Measurements from ENCODE around the gene ATF6B. TPM values are rescaled to one million over a fixed set of nuclear protein-coding genes. Genes with fewer than 3 reads are reported as not detected.

The ATF6B gene
- total RNA-seq, 1 experiment from 2014 or later: 45.3 TPM

DNA sequence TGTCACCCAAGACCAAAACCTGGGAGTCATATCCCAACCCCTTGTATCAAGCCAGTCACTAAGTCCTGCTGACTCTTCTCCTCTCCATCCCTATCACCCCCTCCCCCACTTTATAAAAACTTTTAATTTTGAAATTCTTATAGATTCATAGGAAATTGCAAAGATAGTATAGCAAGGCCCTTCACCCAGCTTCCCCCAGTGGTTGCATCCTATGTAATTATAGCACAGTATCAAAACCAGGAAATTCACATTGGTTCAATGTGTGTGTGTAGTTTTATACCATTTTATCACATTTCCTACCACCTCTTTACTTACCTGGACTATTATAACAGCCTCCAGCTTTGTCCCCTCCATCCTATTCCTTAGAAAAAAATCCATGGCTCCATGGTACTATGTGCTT is 30.0 kb upstream of the ATF6B start:
- H3K4ac ChIP-seq (ENCODE audit: low read depth, low read length): no peak overlapping the region
- no peak overlapping the region for H2AFZ ChIP-seq (ENCODE audit: low read length)
- H3K27ac ChIP-seq (ENCODE audit: insufficient read length, low read depth, low read length): no peak overlapping the region
- no peaks in the 10 kb centered on the region for H4K20me1 ChIP-seq (ENCODE audit: control insufficient read depth, insufficient read depth, insufficient read length)
- no peaks in the 10 kb centered on the region; the same call in 1 of the 2 replicates for H3K79me2 ChIP-seq (ENCODE audit: insufficient read depth, low read length)
- H3K14ac ChIP-seq (ENCODE audit: insufficient read depth, low read length): no peak overlapping the region
- no peak overlapping the region for H3K23ac ChIP-seq (ENCODE audit: insufficient read length, low read depth, low read length)
- Mint-ChIP-seq H3K27me3 (ENCODE audit: low read depth) (no peaks in the 10 kb centered on the region), H3K36me3 (ENCODE audit: insufficient read depth in 1 of 3, low read depth in 3 of 3) (peaks cover 29 to 58% (median 38%) of the 10 kb centered on the region in 3 experiments), H3K4me1 (peaks cover 11 to 13% of the 10 kb centered on the region in 2 experiments), H3K9me3 (no peaks in the 10 kb centered on the region), H3K27ac (no peak overlapping the region), H3K4me3 (no peak overlapping the region)
- H2BK120ac ChIP-seq (ENCODE audit: low read depth, low read length, poor library complexity, severe bottlenecking): no peak overlapping the region
- H2BK20ac ChIP-seq (ENCODE audit: low read depth, low read length, poor library complexity, severe bottlenecking): no peak overlapping the region
- H4K5ac ChIP-seq (ENCODE audit: insufficient read length, low read depth, low read length): no peak overlapping the region
- no peak overlapping the region for H3K9ac ChIP-seq (ENCODE audit: extremely low read depth, insufficient read length, low read length)
- H2BK12ac ChIP-seq (ENCODE audit: insufficient read length, low read depth, low read length): no peak overlapping the region
- no peak overlapping the region for H4K91ac ChIP-seq (ENCODE audit: insufficient read length, low read depth, low read length)
- H3K27me3 ChIP-seq (ENCODE audit: insufficient read depth, low read length): no peaks in the 10 kb centered on the region
- H3K23me2 ChIP-seq (ENCODE audit: insufficient read length, low read depth, low read length, poor library complexity, severe bottlenecking): peaks cover 15% of the 10 kb centered on the region
- H2BK5ac ChIP-seq (ENCODE audit: insufficient read length, low read length): no peak overlapping the region
- H3K56ac ChIP-seq (ENCODE audit: insufficient read length, low read depth, low read length): no peak overlapping the region
- H3K9me3 ChIP-seq (ENCODE audit: control insufficient read depth, low read depth, low read length): no peaks in the 10 kb centered on the region
- H2AK5ac ChIP-seq (ENCODE audit: insufficient read length, low read length): no peak overlapping the region
- H3K79me1 ChIP-seq (ENCODE audit: insufficient read depth, low read depth, low read length, poor library complexity, severe bottlenecking): no peaks in the 10 kb centered on the region
- no peak overlapping the region for H3K4me2 ChIP-seq (ENCODE audit: insufficient read depth, insufficient read length, low read length)
- no peak overlapping the region for H4K8ac ChIP-seq (replicated peaks; ENCODE audit: insufficient read length, low read depth, low read length)
- H2BK15ac ChIP-seq (ENCODE audit: low read depth, low read length): no peak overlapping the region
- no peak overlapping the region for H3K18ac ChIP-seq (ENCODE audit: insufficient read length, low read depth, low read length)
- H3T11ph ChIP-seq (ENCODE audit: low read length): no peak overlapping the region
- TF ChIP-seq, protein P1, sequence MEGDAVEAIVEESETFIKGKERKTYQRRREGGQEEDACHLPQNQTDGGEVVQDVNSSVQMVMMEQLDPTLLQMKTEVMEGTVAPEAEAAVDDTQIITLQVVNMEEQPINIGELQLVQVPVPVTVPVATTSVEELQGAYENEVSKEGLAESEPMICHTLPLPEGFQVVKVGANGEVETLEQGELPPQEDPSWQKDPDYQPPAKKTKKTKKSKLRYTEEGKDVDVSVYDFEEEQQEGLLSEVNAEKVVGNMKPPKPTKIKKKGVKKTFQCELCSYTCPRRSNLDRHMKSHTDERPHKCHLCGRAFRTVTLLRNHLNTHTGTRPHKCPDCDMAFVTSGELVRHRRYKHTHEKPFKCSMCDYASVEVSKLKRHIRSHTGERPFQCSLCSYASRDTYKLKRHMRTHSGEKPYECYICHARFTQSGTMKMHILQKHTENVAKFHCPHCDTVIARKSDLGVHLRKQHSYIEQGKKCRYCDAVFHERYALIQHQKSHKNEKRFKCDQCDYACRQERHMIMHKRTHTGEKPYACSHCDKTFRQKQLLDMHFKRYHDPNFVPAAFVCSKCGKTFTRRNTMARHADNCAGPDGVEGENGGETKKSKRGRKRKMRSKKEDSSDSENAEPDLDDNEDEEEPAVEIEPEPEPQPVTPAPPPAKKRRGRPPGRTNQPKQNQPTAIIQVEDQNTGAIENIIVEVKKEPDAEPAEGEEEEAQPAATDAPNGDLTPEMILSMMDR (conservative IDR thresholded peaks at IDR 0.05): no peak
- no peak for DNase-seq
- H3K4me1 ChIP-seq (ENCODE audit: insufficient read depth, low read length): no peaks in the 10 kb centered on the region

All from H9 (cell line).